Left kidney (tissue), 2 donors: ENCODE data around the gene IFITM1. TPM values are rescaled to one million over a fixed set of nuclear protein-coding genes. Genes with fewer than 3 reads are reported as not detected.
"Not testable (repeated sequence)": the region's sequence is repeated elsewhere in the genome, so short reads cannot be mapped to it uniquely, and the experiment has no call there.

ENCODE experiments used
- DNase-seq: peaks from one replicate; pipeline ENCODE4 v3.0.0-alpha.2; 2013
- polyA plus RNA-seq: library from polyadenylated mRNA; unstranded; fragments of 120-200 nt; gene quantifications from one replicate; pipeline ENCODE4 v1.2.1, GENCODE V29; 2013; ENCODE audit not compliant: insufficient read length

The IFITM1 gene
- polyA plus RNA-seq, 1 donor, result 38.1 TPM

DNA sequence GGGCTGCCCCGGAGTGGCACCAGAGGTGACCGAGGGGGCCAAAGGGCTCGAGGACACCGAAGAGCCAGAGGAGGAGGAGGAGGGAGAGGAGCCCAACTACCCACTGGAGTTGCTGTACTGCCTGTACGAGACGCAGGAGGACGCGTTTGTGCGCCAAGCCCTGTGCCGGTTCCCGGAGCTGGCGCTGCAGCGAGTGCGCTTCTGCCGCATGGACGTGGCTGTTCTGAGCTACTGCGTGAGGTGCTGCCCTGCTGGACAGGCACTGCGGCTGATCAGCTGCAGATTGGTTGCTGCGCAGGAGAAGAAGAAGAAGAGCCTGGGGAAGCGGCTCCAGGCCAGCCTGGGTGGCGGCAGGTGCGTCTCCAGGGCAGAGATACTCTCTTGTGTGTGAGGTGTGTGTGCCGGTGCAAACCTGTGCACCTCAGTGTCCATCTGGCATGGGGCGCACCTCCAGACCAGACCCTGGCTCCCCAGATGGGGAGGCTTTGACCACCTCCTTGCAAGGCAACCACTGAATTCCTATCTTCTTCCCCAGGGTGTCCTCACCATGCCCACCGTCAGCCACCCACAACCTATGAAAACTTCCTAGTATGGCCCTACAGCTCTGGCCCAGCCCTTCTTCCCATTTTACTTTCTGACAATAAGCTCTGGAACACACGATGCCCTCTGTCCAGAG lies 32.2 kb upstream of the IFITM1 start:
- no peak for DNase-seq

DNA sequence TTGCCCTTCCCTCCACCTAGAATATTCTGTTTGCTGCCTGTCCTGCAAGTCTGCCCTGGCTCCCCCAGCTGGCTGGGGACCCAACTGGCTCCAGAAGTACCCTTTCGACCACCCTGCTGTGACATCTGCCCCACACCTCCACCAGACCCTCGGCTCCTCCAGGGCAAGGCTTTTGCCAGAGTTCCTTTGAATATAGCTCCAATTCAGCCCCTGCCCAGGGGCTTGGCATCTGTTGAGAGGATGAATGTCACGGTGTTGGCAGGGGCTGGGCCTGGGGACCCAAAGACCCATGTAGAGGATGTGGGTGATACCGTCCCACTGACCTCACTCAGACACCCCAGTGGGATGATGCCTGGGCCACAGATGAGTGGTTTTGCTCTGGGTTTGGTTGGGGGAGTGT lies 31.7 kb upstream of the IFITM1 start:
- DNase-seq, result no peak

DNA sequence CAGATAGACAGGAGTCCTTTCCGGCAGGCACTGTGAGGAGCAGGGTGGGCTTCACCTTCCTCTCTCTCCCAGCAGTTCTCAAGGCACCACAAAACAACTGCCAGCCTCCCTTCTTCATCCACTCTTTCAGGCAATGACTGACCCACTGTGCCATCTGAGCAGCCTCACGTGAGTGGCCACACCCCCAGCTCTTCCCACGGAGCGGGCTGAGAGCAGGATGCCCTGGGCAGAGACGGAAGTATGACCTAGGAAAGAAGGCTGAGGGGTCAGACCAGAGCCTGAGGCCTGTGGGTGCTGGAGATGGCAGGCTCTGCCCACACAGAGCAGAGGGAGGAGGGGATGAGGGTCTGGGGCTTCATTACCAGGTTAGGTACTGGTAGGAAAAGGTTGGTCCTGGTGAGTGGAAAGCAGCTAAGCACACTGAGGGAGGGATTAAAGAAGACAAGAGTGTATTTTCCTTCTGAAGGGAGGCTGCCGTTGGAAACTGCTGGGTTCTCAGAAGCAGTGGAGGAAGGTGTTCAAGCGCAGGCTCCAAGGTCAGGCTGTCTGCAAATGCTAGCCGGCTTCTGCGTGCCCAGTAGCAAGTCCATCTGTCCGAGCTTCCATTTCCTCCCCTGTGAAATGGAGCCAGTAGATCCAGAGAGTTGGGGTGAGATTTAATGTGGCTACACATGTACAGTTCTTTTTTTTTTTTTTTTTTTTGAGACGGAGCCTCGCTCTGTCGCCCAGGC lies 31.0 kb upstream of the IFITM1 start:
- no peak for DNase-seq

DNA sequence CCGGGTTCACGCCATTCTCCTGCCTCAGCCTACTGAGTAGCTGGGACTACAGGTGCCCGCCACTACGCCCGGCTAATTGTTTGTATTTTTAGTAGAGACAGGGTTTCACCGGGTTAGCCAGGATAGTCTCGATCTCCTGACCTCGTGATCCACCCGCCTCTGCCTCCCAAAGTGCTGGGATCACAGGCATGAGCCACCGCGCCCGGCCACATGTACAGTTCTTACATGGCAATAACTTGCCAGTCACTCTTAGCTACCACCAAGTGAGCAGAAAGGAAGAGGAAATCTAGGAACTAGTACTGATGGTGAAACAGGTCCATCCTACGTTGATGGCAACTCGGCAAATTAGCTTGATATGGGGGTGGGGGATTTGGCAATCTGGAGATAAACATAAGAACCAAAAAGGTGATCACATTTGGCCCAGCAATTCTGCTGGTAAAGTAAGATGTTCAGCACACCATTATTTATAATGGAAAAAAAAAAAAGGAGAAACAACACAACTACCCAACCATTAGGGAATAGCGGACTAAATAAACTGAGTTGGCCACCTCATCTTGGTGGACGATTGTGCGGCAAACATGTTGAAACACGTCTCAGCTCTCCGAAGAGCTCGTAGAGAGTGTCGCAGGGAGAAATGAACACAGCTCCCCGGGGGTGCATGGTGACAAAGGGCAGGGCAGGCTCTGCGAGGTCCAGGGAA lies 30.3 kb upstream of the IFITM1 start:
- DNase-seq, result no peak

DNA sequence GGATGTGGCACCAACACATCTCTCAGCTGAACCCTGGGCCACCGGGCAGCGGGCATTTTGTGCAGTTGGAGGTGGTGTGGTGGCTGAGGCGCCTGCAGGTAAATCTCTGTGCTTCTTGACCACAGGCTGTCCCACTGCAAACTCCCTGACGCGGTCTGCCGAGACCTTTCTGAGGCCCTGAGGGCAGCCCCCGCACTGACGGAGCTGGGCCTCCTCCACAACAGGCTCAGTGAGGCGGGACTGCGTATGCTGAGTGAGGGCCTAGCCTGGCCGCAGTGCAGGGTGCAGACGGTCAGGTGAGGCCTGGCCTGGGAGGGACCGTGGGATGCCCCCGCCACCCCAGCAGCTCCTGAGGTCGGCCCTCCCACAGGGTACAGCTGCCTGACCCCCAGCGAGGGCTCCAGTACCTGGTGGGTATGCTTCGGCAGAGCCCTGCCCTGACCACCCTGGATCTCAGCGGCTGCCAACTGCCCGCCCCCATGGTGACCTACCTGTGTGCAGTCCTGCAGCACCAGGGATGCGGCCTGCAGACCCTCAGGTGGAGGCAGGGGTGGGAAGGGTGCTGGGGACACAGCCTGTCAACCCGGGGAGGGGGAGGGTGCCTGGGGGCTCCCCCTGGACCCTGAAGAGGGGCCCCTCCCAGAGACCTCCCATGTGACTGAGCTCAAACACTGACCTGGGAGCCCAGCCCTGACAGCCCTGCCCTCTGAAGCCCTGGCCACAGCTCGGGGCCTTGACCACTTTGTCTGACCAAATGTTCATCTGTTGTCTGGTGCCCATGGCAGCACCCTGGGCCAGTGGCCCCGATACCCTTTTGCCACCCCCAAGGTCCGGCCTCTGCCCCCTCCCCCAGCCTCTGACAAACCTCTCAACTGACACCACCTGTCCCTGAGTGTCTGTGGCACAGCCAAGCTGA lies 29.5 kb upstream of the IFITM1 start:
- no peak for DNase-seq

DNA sequence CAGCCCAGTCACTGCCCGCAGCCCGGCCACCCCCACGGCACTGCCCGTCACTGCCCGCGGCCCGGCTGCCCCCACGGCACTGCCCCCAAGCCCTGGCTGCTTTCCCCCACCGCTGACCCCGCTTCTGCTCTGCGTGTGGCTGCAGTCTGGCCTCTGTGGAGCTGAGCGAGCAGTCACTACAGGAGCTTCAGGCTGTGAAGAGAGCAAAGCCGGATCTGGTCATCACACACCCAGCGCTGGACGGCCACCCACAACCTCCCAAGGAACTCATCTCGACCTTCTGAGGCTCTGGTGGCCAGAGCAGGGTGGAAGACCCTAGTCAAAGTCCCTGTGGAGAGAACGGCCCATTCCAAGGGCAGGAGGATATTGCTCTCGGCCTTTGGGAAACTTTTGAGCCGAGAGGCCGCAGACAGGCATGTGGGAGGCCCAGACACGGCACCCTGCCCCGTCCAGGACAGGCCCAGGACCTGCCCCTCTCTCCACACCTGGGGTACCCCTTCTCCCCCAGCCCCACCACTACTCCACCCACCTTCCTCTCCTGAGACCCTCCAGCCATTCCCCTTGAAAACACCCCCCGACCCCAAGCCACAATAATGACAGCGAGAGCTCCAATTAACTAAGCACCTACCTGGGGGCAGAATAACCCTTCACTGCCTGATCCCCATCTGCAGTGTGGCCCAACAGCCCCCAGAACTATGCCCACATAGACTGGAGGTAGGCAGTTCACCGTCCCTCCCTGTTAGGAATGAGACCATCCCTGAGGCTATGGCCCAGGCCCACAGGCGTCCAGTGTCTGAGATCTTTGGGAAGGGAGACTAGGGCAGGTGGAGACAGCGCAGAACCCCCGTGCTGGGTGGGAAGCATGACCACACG lies 28.6 kb upstream of the IFITM1 start:
- no peak for DNase-seq

DNA sequence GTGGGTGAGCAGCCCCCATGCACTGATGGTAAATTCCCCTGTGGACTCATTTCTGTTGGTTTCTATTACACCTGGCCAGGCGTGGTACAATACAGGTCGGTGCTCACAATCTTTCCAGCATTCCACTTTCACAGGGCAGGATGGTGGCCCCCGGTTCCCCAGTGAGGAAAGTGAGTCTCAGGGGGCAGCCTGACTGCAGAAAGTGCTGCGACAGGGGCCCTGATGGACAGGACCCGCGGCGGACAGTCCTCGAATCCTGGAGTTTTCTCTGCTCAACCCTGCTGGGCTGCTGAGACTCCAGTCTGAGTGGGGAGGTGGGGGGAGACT lies 28.0 kb upstream of the IFITM1 start:
- DNase-seq, result no peak

DNA sequence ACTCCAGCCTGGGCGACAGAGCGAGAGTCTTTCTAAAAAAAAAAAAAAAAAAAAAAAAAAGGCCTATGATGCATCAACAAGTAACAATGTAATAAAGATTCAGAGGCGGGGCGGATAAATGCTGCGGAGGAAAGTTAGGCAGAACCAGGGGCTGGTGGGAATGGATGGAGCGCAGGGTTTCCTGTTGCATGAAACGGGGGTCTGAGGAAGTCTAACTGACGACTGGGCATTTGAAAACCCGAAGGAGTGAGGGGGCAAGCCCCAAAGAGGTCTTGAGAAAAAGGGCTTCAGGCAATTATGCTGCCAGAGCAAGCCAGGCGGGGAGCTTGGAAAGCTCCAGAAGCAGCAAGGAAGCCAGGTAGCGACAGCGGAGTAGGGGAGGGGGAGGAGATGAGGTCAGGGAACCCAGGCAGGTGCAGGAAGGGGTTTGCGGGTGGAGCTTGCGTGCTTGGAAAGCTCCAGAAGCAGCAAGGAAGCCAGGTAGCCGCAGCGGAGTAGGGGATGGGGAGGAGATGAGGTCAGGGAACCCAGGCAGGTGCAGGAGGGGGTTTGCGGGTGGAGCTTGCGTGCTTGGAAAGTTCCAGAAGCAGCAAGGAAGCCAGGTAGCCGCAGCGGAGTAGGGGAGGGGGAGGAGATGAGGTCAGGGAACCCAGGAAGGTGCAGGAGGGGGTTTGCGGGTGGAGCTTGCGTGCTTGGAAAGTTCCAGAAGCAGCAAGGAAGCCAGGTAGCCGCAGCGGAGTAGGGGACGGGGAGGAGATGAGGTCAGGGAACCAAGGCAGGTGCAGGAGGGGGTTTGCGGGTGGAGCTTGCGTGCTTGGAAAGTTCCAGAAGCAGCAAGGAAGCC lies 26.6 kb upstream of the IFITM1 start:
- DNase-seq, result not testable (repeated sequence)

DNA sequence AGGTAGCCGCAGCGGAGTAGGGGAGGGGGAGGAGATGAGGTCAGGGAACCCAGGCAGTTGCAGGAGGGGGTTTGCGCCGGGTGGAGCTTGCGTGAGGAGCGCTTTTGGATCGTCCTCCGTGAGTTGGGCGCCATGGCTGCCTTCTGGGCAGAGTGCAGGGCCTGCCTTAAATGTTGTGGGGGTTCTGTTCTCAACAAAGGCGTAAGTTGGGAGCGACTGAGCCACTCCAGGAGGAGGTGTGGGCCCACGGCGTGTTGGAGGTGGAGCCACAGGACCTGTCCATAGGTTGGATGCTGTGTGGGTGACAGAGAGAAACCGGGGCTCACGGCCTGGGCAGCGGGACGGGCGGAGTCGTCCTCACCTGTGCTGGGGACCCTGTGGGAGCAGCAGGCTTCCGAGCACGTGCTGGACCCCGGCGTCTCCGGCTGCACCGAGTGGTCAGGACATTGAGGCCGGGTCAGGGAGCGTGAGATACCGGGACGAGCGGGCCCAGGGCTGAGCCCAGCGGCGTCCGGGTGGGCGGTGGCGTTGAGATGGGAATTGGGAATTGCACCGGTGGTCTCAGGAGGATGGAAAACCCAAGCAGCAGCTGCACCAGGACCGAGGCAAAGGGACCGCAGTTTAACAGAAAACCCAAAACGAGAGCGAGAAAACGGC lies 25.9 kb upstream of the IFITM1 start:
- DNase-seq, result no peak

DNA sequence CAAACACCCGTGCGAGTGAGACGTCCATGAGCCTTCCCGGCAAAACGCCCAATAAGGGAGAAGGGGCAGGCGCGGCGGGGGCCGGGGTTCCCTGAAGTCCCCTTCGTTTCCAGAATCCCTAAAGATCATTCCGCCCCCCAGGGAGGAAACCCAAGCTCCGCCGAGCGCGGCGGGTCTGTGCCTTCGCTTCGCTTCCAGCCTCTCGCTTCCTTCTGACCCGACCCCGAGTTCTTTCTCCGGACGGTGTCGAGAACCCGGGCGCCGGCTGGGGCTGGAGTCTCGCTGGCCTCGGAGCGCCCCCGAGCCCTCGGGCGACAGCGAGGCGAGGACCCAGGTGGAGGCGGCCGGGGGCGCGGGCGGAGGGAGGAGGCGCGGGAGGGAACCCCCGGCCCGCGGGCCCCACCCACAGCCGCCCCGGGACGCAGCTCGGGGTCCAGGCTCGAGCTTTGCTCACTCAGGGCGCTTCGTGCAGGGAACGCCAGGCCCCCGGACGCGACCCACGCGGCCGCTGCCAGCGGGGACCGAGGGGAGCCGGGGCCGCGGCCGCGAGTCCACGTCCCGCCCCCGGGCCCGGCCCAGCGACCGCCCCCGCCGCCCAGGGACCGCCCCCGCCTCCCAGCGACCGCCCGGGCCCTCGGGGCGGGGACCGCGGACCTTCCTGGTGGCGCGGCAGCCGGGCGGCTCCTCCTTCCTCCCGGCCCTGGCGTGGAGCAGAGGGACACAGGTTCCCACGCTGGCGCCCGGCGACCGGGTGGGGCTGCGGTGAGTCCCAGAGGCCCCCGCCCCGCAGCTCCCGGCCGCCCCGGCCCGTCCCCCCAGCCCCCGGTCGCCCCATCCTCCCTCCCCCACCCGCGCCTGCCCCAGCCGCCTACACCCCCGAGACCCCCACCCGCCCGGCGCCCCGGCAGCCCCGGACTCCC lies 25.1 kb upstream of the IFITM1 start, which contains the start of gene PGGHG:
PGGHG (plus strand) TSS at position 649 of the 920 bp plus-strand sequence. CDS start 691 bp downstream, outside the sequence.
- no peak for DNase-seq

DNA sequence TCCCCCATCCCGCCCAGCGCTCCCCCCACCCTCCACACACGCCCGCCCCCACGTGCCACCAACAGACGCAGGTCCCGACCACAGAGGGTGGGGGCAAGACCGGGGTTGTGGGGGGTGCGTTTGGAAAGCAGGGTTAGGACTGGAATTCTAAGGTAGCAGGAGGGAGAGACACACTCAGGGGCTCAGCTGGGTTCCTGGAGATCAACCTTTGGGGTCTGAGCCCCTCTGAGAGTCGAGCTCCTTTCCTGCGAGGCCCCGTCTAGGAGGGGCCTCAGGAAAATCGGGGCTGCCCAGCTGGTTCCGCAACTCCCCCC lies 24.5 kb upstream of the IFITM1 start:
- no peak for DNase-seq

DNA sequence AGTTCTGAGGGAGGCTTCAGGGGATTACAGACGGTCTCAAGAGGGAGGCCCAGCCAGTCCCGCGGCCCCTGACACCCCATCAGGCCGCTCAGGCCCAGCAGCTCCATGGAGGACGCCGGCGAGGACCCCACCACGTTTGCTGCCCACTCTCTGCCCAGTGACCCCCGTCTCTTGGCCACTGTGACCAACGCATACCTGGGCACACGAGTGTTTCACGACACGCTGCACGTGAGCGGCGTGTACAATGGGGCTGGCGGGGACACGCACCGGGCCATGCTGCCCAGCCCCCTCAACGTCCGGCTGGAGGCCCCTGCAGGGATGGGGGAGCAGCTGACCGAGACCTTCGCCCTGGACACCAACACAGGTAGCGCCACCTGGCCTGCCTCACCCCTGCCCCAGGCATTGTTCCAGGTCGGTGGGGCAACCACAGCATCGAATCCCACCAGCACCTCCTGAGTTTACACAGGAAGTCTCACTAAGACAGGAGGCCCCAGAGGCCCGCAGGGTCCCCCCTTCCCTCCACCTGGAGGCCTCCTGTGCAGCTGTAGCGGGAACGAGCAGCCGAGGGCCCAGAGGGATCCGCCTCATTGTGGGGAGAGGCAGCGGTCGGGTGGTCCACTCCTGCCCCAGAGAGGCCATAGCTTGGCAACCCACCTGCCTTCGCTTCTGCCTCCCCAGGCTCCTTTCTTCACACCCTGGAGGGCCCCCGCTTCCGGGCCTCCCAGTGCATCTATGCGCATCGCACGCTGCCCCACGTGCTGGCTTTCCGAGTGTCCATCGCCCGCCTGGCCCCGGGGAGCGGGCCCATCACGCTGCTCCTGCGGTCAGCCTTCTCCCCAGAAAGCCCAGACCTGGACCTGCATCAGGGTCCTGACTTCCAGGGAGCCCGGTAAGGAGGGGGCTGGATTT lies 23.9 kb upstream of the IFITM1 start:
- DNase-seq, result no peak

DNA sequence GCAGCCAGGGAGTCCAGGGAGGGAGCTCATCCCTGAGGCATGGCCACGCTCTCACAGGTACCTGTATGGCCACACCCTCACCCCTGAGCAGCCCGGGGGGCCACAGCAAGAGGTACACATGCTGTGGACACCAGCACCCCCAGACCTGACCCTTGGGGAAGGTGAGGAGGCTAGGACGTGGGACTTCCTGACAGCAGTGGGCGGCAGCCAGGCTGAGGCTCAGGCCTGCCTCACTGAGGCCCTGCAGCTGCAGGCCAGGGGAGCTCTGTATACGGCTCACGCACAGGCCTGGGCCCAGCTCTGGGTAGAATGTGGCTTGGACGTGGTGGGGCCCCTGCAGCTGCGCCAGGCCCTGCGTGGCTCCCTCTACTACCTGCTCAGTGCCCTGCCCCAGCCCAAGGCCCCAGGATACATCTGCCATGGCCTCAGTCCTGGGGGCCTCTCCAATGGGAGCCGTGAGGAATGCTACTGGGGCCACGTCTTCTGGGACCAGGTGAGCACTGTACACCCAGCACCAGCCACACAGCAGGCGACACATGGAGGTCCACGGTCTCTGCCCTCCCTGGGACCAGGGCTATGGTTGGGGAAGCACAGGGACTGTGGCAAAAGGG lies 23.1 kb upstream of the IFITM1 start:
- no peak for DNase-seq

DNA sequence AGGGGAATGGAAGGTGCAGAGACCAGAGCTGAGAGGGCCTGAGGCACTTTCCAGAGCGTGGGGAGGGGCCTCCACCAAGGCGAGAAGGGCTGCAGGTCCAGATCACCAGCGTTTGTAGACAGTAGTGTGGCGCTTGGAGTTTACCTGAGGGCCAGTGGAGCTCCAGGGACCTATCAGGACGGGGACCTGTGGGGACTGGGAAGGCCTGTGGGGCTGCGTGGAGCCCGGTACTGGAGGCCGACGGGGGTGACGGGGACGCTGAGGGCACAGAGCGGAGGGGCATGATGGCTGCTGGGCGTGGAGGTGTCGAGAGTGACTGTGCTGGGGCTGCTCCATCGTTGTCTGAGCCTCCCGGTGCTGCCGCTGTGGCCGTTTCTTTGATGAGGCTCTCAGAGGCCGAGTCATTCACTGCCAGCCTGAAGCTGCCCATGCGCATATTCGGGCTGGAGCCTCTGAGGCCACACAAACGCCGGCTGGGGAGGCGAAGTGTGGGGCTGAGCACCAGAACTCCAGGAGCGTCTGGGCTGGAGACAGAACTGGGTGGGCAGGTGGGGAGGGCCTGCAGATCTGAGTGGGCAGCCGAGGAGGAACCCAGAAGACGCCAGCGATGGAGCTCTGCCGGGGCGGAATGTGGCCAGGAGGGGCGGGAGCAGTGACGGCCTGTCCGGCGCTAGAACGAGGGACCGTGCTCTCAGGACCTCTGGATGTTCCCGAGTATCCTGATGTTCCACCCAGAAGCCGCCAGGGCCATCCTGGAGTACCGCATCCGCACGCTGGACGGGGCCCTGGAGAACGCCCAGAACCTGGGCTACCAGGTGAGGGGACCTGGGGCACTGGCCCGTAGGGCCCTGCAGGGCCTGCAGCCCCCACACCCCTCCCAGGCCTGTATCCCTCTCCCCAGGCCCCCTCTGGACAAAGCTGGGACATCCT lies 22.3 kb upstream of the IFITM1 start:
- no peak for DNase-seq

DNA sequence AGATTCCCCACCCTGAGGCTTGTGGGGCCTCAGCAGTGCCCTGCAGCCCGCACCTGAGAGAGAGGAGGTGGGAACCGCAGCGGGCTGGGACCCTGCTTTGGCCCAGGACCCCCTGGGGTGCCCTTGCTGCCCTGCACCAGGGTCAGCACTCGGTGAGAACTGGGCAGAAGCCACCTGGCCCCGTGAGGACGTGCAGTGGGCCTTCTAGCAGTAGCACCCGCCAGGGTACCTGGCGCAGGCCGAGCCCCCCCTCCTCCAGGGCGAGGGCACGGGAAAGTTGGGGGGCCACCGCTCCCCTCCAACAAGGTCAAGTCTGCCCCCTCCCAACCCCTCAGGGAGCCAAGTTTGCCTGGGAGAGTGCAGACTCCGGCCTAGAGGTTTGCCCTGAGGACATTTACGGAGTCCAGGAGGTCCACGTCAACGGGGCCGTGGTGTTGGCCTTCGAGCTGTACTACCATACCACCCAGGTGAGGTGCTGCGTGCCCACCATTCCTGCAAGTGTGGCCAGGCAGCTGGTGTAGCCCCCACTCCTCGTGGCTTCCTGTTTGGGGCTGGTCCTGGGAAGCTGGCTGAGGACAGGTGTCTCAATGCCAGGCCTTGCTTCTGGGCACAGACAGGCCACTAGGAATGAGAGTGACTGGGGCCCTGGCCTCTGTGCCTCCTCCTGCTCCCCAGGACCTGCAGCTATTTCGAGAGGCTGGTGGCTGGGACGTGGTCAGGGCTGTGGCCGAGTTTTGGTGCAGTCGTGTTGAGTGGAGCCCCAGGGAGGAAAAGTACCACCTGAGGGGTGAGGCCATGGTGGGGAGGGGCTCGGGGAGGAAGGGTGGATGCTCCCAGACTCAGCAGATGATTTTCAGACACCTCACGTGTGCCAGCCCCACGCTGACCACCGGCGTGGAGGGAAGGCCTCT lies 21.4 kb upstream of the IFITM1 start:
- no peak for DNase-seq
